ENCODE results near the gene ACSF2. TPM values are rescaled to one million over a fixed set of nuclear protein-coding genes. Genes with fewer than 3 reads are reported as not detected.

The ACSF2 gene
- polyA plus RNA-seq, 1 of the 3 experiments (the other 2 are of a cell fraction) = 46.6 TPM

DNA sequence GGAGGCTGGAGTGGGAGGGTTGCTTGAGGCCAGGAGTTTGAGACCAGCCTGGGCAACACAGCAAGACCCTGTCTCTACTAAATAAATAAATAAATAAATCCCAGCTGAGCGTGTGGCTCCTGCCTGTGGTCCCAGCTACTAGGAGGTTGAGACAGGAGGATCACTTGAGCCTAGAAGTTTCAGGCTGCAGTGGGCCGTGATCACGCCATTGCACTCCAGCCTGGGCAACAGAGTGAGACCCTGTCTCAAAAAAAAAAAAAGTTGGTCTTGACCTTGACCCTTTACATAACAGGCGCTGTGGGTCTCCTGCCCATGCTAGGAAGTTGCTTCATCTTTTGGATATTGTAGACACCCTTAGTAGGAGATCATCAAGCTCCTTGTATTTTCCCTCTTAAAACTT is 11.4 kb downstream of the ACSF2 start:
- Histone ChIP-seq H3K79me2 (ENCODE audit: insufficient read depth) (peaks cover 4% of the 10 kb centered on the region; the same call in 1 of the 2 replicates), H3K9ac (no peak overlapping the region), H3K27me3 (ENCODE audit: insufficient read depth) (no peaks in the 10 kb centered on the region), H3K4me1 (ENCODE audit: control insufficient read depth in 1 of 2, insufficient read depth in 2 of 2, low read depth in 1 of 2, low read length in 1 of 2) (no peaks in the 10 kb centered on the region), H3K36me3 (replicated peaks in 1 of 2; ENCODE audit: control insufficient read depth in 1 of 2, insufficient read depth in 2 of 2, low read length in 1 of 2) (no peaks in the 10 kb centered on the region), H3K9me3 (no peaks in the 10 kb centered on the region), H3K27ac (ENCODE audit: low read depth in 2 of 2, low read length in 1 of 2) (no peak overlapping the region), H3K4me3 (ENCODE audit: low read depth in 2 of 2, low read length in 1 of 2) (no peak overlapping the region), H3F3A (replicated peaks; ENCODE audit: insufficient read depth) (no peaks in the 10 kb centered on the region), H2AFZ (ENCODE audit: low read depth) (no peak overlapping the region), H4K20me1 (ENCODE audit: insufficient read depth) (no peaks in the 10 kb centered on the region), H3K4me2 (no peak overlapping the region), H3K9me2 (no peaks in the 10 kb centered on the region)
- DNase-seq = no peak
- WGBS (ENCODE audit: low lambda C conversion rate) = 100% methylated on average over 4 of the region's 4 CpGs
- TF ChIP-seq NRF1 (IDR thresholded peaks at IDR 0.05; ENCODE audit: low read depth, low read length) (no peak), FOXM1 (IDR thresholded peaks at IDR 0.05; ENCODE audit: low read depth) (no peak)
- TF ChIP-seq, protein P1, sequence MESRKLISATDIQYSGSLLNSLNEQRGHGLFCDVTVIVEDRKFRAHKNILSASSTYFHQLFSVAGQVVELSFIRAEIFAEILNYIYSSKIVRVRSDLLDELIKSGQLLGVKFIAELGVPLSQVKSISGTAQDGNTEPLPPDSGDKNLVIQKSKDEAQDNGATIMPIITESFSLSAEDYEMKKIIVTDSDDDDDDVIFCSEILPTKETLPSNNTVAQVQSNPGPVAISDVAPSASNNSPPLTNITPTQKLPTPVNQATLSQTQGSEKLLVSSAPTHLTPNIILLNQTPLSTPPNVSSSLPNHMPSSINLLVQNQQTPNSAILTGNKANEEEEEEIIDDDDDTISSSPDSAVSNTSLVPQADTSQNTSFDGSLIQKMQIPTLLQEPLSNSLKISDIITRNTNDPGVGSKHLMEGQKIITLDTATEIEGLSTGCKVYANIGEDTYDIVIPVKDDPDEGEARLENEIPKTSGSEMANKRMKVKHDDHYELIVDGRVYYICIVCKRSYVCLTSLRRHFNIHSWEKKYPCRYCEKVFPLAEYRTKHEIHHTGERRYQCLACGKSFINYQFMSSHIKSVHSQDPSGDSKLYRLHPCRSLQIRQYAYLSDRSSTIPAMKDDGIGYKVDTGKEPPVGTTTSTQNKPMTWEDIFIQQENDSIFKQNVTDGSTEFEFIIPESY (IDR thresholded peaks at IDR 0.05; ENCODE audit: borderline replicate concordance, low read depth) = no peak
- ChIA-PET POLR2A (no interaction called here), CTCF (interaction anchor here (0.8 to 1.2 kb wide), 3 partner anchors 11 to 236 kb away, joined by 3 to 7 read pairs (median 3); partner anchors contain the start of gene COL1A1)

DNA sequence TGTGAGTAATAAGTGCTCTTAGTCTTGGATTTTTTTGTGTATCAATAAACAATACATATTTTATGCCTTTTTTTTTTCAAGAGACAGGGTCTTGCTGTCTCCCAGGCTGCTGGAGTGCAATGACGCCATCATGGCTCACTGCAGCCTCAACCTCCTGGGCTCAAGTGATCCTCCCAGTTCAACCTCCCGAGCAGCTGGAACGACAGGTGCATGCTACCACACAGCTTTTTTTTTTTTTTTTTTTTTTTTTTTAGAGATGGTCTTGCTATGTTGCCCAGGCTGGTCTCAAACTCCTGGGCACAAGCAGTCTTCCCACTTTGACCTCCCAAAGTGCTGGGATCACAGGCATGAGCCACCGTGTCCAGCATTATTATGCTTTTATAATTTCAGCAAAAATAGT is 13.0 kb downstream of the ACSF2 start:
- Histone ChIP-seq H3K27ac (ENCODE audit: low read depth in 2 of 2, low read length in 1 of 2) (no peak overlapping the region), H4K20me1 (ENCODE audit: insufficient read depth) (peaks cover 9% of the 10 kb centered on the region; the same call in 1 of the 2 replicates), H3F3A (replicated peaks; ENCODE audit: insufficient read depth) (peaks cover 3% of the 10 kb centered on the region), H3K9me2 (no peaks in the 10 kb centered on the region), H3K4me3 (ENCODE audit: low read depth in 2 of 2, low read length in 1 of 2) (no peak overlapping the region), H3K36me3 (replicated peaks in 1 of 2; ENCODE audit: control insufficient read depth in 1 of 2, insufficient read depth in 2 of 2, low read length in 1 of 2) (no peaks in the 10 kb centered on the region), H3K4me2 (no peak overlapping the region), H3K9ac (no peak overlapping the region), H2AFZ (ENCODE audit: low read depth) (no peak overlapping the region), H3K9me3 (no peaks in the 10 kb centered on the region), H3K4me1 (ENCODE audit: control insufficient read depth in 1 of 2, insufficient read depth in 2 of 2, low read depth in 1 of 2, low read length in 1 of 2) (peaks cover 0 to 10% of the 10 kb centered on the region in 2 experiments; a peak in 1 of 4 replicates), H3K79me2 (ENCODE audit: insufficient read depth) (peaks cover 9% of the 10 kb centered on the region; the same call in 1 of the 2 replicates), H3K27me3 (ENCODE audit: insufficient read depth) (no peaks in the 10 kb centered on the region)
- CTCF ChIA-PET = interaction anchor here (1.8 kb wide), 1 partner anchor 14 kb away, joined by 4 read pairs; no protein-coding TSS in a partner anchor
- TF ChIP-seq, protein P2, sequence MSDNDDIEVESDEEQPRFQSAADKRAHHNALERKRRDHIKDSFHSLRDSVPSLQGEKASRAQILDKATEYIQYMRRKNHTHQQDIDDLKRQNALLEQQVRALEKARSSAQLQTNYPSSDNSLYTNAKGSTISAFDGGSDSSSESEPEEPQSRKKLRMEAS (IDR thresholded peaks at IDR 0.05; ENCODE audit: low read depth) = no peak
- TF ChIP-seq POLR2AphosphoS5 (IDR thresholded peaks at IDR 0.05; ENCODE audit: low read depth, low read length) (no peak), FOSL2 (IDR thresholded peaks at IDR 0.05; ENCODE audit: borderline replicate concordance, low read depth) (no peak)
- POLR2A ChIA-PET = no interaction called here
- WGBS (ENCODE audit: low lambda C conversion rate) = 95% methylated on average over 4 of the region's 4 CpGs
- no peak for DNase-seq

GRCh38 chr17:50440172-50440837 is 14.3 kb downstream of the ACSF2 start:
- WGBS (ENCODE audit: low lambda C conversion rate) = 78% methylated on average over 4 of the region's 4 CpGs
- no peak overlapping the region for H3K9ac ChIP-seq
- H3K4me3 ChIP-seq (ENCODE audit: low read depth in 2 of 2, low read length in 1 of 2) = no peak overlapping the region
- no peak overlapping the region for H2AFZ ChIP-seq (ENCODE audit: low read depth)
- POLR2A ChIA-PET = interaction anchor here (0.6 kb wide), 1 partner anchor 156 kb away, joined by 3 read pairs; no protein-coding TSS in a partner anchor
- CTCF ChIA-PET = interaction anchor here (0.9 to 3.1 kb wide), 4 partner anchors 10 to 106 kb away, joined by 3 to 10 read pairs (median 4); partner anchors contain the start of gene LRRC59
- peaks cover 3% of the 10 kb centered on the region for H3F3A ChIP-seq (replicated peaks; ENCODE audit: insufficient read depth)
- no peaks in the 10 kb centered on the region for H3K27me3 ChIP-seq (ENCODE audit: insufficient read depth)
- no peaks in the 10 kb centered on the region for H3K9me3 ChIP-seq
- DNase-seq = no peak
- peaks cover 0 to 10% of the 10 kb centered on the region in 2 experiments; a peak in 1 of 4 replicates for H3K4me1 ChIP-seq (ENCODE audit: control insufficient read depth in 1 of 2, insufficient read depth in 2 of 2, low read depth in 1 of 2, low read length in 1 of 2)
- no peak overlapping the region for H3K4me2 ChIP-seq
- no peaks in the 10 kb centered on the region for H3K9me2 ChIP-seq
- peaks cover 9% of the 10 kb centered on the region; the same call in 1 of the 2 replicates for H4K20me1 ChIP-seq (ENCODE audit: insufficient read depth)
- no peak overlapping the region for H3K27ac ChIP-seq (ENCODE audit: low read depth in 2 of 2, low read length in 1 of 2)
- no peaks in the 10 kb centered on the region for H3K36me3 ChIP-seq (replicated peaks in 1 of 2; ENCODE audit: control insufficient read depth in 1 of 2, insufficient read depth in 2 of 2, low read length in 1 of 2)
- H3K79me2 ChIP-seq (ENCODE audit: insufficient read depth) = peaks cover 9% of the 10 kb centered on the region; the same call in 1 of the 2 replicates
- TF ChIP-seq GATA2 (CRISPR knock-in tag; IDR thresholded peaks at IDR 0.05) (no peak), YY1 (IDR thresholded peaks at IDR 0.05; ENCODE audit: low read depth) (no peak), RFX5 (IDR thresholded peaks at IDR 0.05; ENCODE audit: low read length) (no peak), SIN3A (IDR thresholded peaks at IDR 0.05; ENCODE audit: borderline replicate concordance, low read depth, low read length) (no peak), FOSL2 (IDR thresholded peaks at IDR 0.05; ENCODE audit: borderline replicate concordance, low read depth) (no peak), NFIC (IDR thresholded peaks at IDR 0.05; ENCODE audit: borderline replicate concordance) (no peak)
- TF ChIP-seq, protein P3, sequence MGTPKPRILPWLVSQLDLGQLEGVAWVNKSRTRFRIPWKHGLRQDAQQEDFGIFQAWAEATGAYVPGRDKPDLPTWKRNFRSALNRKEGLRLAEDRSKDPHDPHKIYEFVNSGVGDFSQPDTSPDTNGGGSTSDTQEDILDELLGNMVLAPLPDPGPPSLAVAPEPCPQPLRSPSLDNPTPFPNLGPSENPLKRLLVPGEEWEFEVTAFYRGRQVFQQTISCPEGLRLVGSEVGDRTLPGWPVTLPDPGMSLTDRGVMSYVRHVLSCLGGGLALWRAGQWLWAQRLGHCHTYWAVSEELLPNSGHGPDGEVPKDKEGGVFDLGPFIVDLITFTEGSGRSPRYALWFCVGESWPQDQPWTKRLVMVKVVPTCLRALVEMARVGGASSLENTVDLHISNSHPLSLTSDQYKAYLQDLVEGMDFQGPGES (IDR thresholded peaks at IDR 0.05; ENCODE audit: low read depth, low read length) = no peak
- TF ChIP-seq, protein P1 (IDR thresholded peaks at IDR 0.05; ENCODE audit: borderline replicate concordance, low read depth) = no peak
- TF ChIP-seq, protein P4, sequence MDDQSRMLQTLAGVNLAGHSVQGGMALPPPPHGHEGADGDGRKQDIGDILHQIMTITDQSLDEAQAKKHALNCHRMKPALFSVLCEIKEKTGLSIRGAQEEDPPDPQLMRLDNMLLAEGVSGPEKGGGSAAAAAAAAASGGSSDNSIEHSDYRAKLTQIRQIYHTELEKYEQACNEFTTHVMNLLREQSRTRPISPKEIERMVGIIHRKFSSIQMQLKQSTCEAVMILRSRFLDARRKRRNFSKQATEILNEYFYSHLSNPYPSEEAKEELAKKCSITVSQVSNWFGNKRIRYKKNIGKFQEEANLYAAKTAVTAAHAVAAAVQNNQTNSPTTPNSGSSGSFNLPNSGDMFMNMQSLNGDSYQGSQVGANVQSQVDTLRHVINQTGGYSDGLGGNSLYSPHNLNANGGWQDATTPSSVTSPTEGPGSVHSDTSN (IDR thresholded peaks at IDR 0.05) = no peak

Data from SK-N-SH (cell line).